NK-92 treated with Interleukin-12 subunit alpha and Interleukin-12 subunit beta, amount 100 ng/mL, for 24 hours (cell line): ENCODE measurements around the gene INSM1.
"Not testable (repeated sequence)": the region's sequence is repeated elsewhere in the genome, so short reads cannot be mapped to it uniquely, and the experiment has no call there.

Experiments
- DNase-seq: peaks from one replicate; lab custom pipeline; 2025; lab: John Stamatoyannopoulos, UW

Gene INSM1, protein sequence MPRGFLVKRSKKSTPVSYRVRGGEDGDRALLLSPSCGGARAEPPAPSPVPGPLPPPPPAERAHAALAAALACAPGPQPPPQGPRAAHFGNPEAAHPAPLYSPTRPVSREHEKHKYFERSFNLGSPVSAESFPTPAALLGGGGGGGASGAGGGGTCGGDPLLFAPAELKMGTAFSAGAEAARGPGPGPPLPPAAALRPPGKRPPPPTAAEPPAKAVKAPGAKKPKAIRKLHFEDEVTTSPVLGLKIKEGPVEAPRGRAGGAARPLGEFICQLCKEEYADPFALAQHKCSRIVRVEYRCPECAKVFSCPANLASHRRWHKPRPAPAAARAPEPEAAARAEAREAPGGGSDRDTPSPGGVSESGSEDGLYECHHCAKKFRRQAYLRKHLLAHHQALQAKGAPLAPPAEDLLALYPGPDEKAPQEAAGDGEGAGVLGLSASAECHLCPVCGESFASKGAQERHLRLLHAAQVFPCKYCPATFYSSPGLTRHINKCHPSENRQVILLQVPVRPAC

DNA sequence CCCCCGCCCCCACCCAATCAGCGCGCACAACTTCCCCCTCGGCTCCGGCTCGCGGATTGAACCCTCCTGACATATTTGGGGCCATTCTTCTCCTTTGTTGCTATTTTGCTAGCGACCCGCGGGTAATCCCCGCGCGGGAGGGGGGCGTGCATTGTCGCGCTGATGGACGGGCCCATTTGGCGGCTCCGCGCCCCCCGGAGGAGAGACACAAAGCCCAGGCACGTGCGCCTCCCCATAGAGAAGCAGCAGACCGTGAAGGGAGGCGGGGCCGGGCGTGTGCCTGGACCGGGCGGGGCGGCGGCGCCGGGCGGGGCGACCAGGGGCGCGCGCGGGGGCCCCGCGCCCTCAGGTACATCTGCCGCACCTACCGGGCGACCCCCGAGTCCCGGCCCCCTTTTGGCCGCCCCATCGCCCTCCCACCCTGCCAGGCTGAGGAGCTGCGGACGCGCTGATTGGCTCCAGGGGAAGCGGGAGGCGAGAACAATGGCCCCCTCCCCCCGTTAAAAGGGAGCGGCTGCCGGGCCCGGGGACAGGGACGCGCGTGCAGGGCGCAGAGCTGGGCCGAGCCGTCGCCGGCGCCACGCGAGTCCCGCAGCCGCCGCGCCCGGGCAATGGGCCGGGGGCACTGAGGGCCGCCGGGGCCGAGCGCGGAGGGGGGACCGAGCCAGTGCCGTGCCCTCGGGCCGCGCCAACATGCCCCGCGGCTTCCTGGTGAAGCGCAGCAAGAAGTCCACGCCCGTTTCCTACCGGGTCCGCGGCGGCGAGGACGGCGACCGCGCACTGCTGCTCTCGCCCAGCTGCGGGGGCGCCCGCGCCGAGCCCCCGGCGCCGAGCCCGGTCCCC, at the start of gene INSM1:
Gene INSM1, plus strand, starts transcription at position 530 of the 843 bp plus-strand sequence. Its CDS starts 164 bp downstream, at position 694.
- no peak for DNase-seq

- no peak for DNase-seq
Measured at GRCh38 chr20:20318365-20319161, 49.3 kb upstream of the INSM1 start.

- DNase-seq, result no peak
Measured at GRCh38 chr20:20321134-20321533, 46.8 kb upstream of the INSM1 start.

DNA sequence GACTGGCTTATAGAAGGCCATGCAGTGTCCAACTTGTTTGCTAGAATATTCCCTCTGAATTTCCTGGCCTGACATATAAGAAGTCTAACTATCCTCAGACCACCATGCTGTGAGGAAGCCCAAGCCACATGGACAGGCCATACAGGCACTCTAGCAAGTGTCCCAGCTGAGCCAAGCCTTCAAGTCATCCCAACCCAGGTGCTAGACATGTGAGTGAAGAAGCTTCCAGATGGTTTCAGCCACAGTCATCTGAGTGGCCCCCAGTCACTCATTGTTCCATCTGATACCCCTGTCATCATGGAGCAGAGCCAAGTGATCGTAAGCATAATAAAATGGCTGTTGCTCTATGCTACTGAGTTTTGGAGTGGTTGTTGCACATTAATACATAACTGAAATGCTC, 46.0 kb upstream of the INSM1 start:
- DNase-seq, result no peak

GRCh38 chr20:20322912-20323311, 45.0 kb upstream of the INSM1 start:
- no peak for DNase-seq

DNA sequence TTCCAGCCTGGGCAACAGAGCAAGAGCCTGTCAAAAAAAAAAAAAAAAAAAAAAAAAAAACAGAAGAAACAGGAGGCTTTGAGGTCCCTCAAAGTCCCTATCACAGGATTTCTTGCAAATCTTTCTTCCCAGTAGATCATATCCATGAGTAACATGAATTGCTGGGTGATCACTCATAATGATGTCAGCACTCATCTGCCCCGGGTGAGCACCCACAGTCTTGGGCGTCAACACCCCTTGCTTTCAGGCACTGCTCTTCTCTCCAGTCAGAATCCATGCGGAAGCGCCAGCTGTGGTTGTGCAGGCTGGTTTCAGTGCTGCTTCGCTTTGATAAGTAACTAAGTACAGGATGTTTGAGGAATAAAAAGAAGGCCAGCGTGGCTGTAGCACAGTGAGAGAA, 40.2 kb upstream of the INSM1 start:
- no peak for DNase-seq

DNA sequence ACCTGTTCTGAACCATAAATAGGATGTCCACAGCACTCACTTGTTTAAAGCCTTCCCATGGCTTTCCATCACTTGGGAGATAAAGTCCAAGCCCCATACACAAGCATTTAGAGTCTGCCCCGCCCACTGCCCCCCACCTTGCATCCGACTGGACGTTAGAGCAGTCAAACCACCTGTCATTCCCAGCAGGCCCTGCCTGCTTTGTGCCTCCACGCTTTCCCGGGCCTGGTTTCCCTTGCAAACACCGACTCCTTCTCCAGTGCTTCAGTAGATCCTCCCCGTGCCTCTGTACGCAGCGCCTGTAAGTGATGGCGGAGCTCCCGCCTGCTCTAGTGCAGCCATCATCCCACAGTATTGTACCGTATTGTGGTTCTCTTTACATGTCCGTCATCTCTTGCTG, 38.3 kb upstream of the INSM1 start:
- no peak for DNase-seq

DNA sequence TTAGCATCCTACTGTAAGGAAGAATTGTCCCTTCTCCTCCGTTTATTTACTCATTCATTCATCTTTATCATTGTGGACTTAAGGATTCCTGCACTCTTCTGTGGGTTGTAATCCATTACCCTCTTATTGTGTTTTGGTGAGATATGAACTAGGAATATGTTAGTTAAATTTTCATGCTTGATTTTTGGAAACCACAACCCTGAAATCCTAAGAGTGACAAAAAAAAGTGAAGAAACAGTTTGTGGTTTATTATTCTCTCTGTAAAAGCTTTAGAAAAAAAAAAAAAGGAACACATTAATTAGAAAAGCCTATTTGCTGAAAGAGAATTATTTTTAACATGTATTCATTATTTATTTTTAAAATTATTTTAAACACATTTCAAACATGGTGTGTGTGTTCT, 36.7 kb upstream of the INSM1 start:
- no peak for DNase-seq

DNA sequence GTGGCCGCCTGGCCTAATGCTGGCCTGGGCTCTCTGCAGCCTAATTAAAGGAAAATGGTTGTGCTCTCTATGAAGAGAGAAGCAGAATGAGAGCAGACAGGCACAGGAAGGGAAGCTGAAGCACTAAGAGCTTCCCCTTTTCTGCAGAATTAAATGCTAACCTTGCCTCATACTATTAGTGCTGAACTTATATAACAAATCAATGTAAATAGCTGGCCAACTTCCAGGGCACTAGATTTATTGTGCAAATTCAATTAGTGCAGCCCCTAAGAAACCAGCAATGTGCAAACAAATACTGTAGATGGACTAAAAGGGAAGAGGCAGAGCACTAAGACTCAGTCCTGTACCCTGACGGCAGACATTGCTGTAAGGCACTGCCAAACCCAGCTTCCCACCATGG, 36.1 kb upstream of the INSM1 start:
- DNase-seq, result no peak

GRCh38 chr20:20333866-20334265, 34.0 kb upstream of the INSM1 start:
- DNase-seq, result no peak

DNA sequence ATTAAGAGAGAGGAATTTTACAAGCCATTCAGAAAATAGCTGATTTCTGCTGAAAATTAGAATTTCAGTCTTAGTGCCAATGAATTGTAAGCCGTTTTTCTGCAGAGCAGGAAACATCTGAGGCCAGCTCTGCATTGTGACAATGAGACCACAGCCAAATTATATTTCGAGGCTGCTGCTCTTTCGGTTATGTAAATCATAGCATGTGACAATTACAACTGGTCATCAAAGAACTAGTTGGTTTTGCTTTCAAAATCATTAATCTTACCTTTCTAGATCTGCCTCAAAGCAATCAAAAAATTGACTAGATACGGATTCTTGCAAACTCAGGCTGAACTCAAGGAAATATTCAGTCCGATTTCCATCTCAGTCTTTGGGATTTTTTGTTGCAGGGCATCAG, 33.4 kb upstream of the INSM1 start:
- DNase-seq, result no peak

DNA sequence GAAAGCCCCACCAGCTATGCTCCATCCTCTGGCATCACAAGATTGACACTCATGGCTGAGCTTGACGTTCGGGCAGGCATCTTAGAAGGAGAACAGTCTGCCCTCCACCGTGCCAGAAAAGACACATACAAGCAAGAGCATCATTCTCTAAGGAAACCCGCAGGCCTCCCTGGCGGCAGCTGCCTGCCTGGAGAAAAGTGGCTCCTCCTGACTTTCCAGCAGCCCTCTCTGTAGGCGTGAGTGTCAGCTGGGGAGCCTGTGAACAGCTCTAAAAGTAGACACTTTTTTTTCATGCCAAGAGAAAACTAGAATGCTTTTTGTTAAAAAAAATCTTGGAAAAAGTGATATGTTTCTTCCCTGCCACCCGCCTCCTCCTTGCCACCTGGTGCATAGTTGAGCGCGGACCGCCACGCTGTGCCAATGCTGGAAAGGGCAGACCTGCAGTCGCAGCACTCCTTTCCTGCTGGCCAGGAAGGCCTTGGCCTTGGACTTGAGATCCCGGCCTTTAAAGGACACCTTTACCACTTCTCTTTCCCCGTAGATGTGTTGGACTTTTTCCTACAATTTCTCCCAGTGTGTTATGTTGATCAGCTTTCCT, 29.7 kb upstream of the INSM1 start:
- no peak for DNase-seq

- no peak for DNase-seq
Measured at GRCh38 chr20:20340443-20340842, 27.5 kb upstream of the INSM1 start.

DNA sequence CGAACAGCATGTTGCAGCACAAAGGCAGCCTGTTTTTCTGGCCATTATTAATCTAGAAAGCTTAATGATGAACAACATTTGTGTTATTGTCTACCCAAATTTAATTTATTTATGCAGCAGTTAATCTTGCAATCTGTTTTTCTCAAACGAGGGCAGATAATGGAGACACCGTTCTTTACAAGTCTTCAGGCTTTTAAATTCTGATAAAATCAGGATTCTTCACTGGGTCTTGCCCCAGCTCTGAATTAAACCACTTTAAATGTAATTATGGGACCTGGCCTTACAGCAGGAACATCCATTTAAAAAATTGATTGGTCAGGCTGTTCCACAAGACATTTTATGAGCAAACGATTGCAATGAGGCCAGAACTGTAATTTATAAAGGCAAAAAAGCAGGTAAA, 26.5 kb upstream of the INSM1 start:
- DNase-seq, result no peak

DNA sequence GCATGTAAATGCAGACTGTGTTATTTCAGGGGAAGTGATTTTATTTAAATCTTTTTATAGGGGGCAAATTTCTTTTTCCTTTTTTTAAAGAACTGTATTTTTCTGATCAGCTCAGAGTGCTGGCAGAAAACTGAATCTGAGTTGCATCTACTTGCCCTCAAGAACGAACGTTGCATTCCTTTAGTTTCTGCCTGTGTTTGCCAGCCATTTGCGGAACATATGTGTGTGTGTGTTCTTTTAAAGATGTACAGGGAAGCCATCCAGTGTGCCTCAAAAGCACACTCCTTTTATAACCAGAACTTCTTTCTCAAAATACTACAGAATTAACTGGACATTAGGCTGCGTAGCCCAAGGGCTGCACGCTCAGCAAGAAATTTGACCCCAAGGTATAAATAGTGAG, 25.8 kb upstream of the INSM1 start:
- no peak for DNase-seq

DNA sequence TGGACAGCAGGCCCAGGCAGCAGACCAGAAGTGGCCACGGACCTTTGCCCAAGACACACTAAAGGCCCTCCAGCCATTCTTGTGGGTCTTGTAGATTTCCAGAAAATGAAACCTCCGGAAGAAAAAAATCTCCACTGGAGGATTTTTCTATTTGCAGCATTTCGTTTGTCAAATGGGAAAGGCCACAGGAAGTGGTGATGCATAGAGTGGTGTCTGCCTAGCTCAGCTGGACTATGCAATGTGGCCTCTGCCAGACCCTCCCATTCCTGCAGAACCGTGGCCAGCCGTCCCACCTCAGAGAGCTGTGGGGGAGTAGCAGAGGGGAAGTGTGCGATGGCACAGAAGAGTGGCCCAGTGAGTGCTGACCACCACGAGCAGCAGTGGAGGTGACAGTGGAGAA, 24.0 kb upstream of the INSM1 start:
- DNase-seq, result no peak

- DNase-seq, result no peak
Measured at GRCh38 chr20:20344476-20344875, 23.4 kb upstream of the INSM1 start.

DNA sequence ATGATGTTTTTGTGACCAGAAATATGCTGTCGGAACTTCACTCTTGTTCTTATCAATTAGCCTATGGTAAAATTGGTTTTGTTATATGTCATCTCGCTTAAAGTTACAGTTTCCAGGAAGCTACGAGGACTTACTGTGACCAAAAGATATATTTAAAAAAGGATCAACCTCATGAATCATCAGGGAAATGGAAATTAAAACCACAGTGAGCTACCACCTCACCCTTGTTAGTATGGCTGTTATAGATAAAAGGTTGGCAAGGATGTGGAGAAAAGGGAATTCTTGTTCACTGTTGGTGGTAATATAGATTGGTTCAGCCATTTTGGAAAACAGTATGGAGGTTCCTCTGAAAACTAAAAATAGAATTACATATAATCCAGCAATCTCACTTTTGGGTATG, 14.3 kb upstream of the INSM1 start:
- DNase-seq, result no peak

DNA sequence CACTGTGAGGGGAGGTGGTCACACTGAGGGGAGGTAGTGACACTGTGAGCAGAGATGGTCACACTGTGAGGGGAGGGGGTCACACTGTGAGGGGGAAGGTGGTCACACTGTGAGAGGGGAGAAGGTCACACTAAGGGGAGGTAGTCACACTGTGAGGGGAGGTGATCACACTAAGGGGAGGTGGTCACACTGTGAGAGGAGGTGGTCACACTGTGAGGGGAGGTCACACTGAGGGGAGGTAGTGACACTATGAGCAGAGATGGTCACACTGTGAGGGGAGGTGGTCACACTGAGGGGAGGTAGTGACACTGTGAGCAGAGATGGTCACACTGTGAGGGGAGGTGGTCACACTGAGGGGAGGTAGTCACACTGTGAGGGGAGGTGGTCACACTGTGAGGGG, 12.4 kb upstream of the INSM1 start:
- not testable (repeated sequence) for DNase-seq

DNA sequence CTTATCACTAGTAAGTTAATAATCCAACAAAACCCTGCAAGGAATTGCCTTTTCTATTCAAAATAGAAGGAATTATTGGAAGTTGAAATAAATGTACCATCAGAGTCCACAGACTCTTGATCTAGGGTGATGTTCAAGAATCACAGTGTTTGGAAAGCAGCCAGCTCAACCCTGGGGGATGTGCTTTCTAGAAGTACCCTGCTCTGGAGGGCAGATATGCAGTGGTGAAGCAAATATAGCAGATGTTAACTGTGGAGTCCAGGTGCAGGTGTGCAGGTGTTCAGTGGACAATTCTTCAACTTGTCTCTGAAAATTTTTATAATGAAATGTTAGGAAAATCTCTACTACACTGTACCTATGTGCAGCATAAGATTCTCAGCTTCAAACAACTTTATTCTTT, 9.1 kb upstream of the INSM1 start:
- no peak for DNase-seq

GRCh38 chr20:20359628-20360027, 8.3 kb upstream of the INSM1 start:
- no peak for DNase-seq

DNA sequence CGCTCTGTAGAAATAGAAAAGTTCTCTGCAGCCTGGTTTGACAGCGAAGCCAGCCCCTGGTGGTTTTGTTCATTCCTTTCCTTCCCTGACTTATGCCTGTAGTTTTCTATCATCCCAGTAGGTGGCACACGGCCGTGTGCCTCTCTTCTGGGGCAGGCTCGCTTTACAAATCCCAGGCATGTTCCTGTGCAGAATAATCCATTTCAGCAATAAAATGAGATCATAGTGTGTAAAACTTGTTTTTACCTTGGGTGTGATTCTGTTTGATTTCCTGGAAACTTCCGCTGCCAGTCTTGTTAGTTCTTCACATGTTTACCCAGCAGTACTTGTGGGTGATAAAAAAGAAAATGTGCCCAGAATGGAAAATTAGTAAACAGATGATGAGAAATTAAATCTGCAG, 7.4 kb upstream of the INSM1 start:
- no peak for DNase-seq
